Measurements from ENCODE around the gene HJURP.

HJURP gene

GRCh38 chr2:233858331-233858730 is 4.0 kb upstream of the HJURP start:
- H3K36me3 ChIP-seq (ENCODE audit: control insufficient read depth in 4 of 4, insufficient read depth in 4 of 4, low read length in 3 of 4): no peaks in the 10 kb centered on the region
- peaks cover 0 to 3% (median 0%) of the 10 kb centered on the region in 5 experiments for H3K27me3 ChIP-seq (replicated peaks in 2 of 5; ENCODE audit: control insufficient read depth in 4 of 5, insufficient read depth in 5 of 5, low read length in 4 of 5)
- no peak overlapping the region for H3K4me3 ChIP-seq (ENCODE audit: control insufficient read depth in 1 of 7, extremely low read depth in 1 of 7, insufficient read depth in 4 of 7, low read depth in 2 of 7, low read length in 6 of 7)
- H3K27ac ChIP-seq (ENCODE audit: insufficient read depth in 1 of 2, low read depth in 1 of 2, low read length in 2 of 2, poor library complexity in 1 of 2, severe bottlenecking in 2 of 2): no peak overlapping the region
- DNase-seq: no peak
- H3K4me1 ChIP-seq (ENCODE audit: control extremely low read depth in 1 of 4, control insufficient read depth in 4 of 4, insufficient read depth in 4 of 4, low read length in 3 of 4): peaks cover 6 to 23% (median 13%) of the 10 kb centered on the region in 4 experiments
- no peaks in the 10 kb centered on the region for H3K9me3 ChIP-seq (ENCODE audit: control extremely low read depth in 1 of 5, control insufficient read depth in 4 of 5, insufficient read depth in 2 of 5, low read depth in 1 of 5, low read length in 4 of 5)
- WGBS (ENCODE audit: insufficient coverage): 90% methylated on average over 2 of the region's 4 CpGs
- ChIA-PET POLR2A (no interaction called here), CTCF (interaction anchor here (0.8 to 4.5 kb wide), 14 partner anchors 8 to 1259 kb away, joined by 3 to 25 read pairs (median 4); partner anchors contain the start of gene ARL4C)

- Histone ChIP-seq H3K36me3 (ENCODE audit: control insufficient read depth in 4 of 4, insufficient read depth in 4 of 4, low read length in 3 of 4) (peaks cover 0 to 4% (median 0%) of the 10 kb centered on the region in 4 experiments), H3K4me1 (ENCODE audit: control extremely low read depth in 1 of 4, control insufficient read depth in 4 of 4, insufficient read depth in 4 of 4, low read length in 3 of 4) (peaks cover 13 to 30% (median 20%) of the 10 kb centered on the region in 4 experiments), H3K4me3 (ENCODE audit: control insufficient read depth in 1 of 7, extremely low read depth in 1 of 7, insufficient read depth in 4 of 7, low read depth in 2 of 7, low read length in 6 of 7) (peak overlapping the region in 1 of 7 experiments; percentile 17), H3K27me3 (replicated peaks in 2 of 5; ENCODE audit: control insufficient read depth in 4 of 5, insufficient read depth in 5 of 5, low read length in 4 of 5) (peaks cover 0 to 3% (median 0%) of the 10 kb centered on the region in 5 experiments), H3K9me3 (ENCODE audit: control extremely low read depth in 1 of 5, control insufficient read depth in 4 of 5, insufficient read depth in 2 of 5, low read depth in 1 of 5, low read length in 4 of 5) (no peaks in the 10 kb centered on the region), H3K27ac (ENCODE audit: insufficient read depth in 1 of 2, low read depth in 1 of 2, low read length in 2 of 2, poor library complexity in 1 of 2, severe bottlenecking in 2 of 2) (peak overlapping the region in 1 of 2 experiments; percentile 49)
- DNase-seq: peak; percentile 76 to 94 (median 92)
- POLR2A ChIA-PET: no interaction called here
- WGBS (ENCODE audit: insufficient coverage): 3% methylated on average over 6 of the region's 9 CpGs
- CTCF ChIA-PET: interaction anchor here (0.8 to 4.5 kb wide), 16 partner anchors 9 to 1259 kb away, joined by 3 to 25 read pairs (median 4); partner anchors contain the start of gene ARL4C
Measured at GRCh38 chr2:233857511-233858141, 3.3 kb upstream of the HJURP start.

- Histone ChIP-seq H3K36me3 (ENCODE audit: control insufficient read depth in 4 of 4, insufficient read depth in 4 of 4, low read length in 3 of 4) (peaks cover 0 to 15% (median 0%) of the 10 kb centered on the region in 4 experiments), H3K4me1 (ENCODE audit: control extremely low read depth in 1 of 4, control insufficient read depth in 4 of 4, insufficient read depth in 4 of 4, low read length in 3 of 4) (peaks cover 16 to 39% (median 29%) of the 10 kb centered on the region in 4 experiments), H3K4me3 (ENCODE audit: control insufficient read depth in 1 of 7, extremely low read depth in 1 of 7, insufficient read depth in 4 of 7, low read depth in 2 of 7, low read length in 6 of 7) (no peak overlapping the region), H3K9me3 (ENCODE audit: control extremely low read depth in 1 of 5, control insufficient read depth in 4 of 5, insufficient read depth in 2 of 5, low read depth in 1 of 5, low read length in 4 of 5) (no peaks in the 10 kb centered on the region), H3K27ac (ENCODE audit: insufficient read depth in 1 of 2, low read depth in 1 of 2, low read length in 2 of 2, poor library complexity in 1 of 2, severe bottlenecking in 2 of 2) (no peak overlapping the region), H3K27me3 (replicated peaks in 2 of 5; ENCODE audit: control insufficient read depth in 4 of 5, insufficient read depth in 5 of 5, low read length in 4 of 5) (peaks cover 0 to 3% (median 0%) of the 10 kb centered on the region in 5 experiments)
- peak in 1 of 3 donors; percentile 26 for DNase-seq
- WGBS (ENCODE audit: insufficient coverage): 95% methylated on average over 5 of the region's 5 CpGs
- POLR2A ChIA-PET: no interaction called here
- CTCF ChIA-PET: interaction anchor here (0.9 to 4.5 kb wide), 7 partner anchors 9 to 59 kb away, joined by 3 to 25 read pairs (median 7); no protein-coding TSS in a partner anchor
Measured at GRCh38 chr2:233856184-233856583, 1.8 kb upstream of the HJURP start.

GRCh38 chr2:233855345-233855744 is 1.0 kb upstream of the HJURP start:
- peaks cover 16 to 39% (median 29%) of the 10 kb centered on the region in 4 experiments for H3K4me1 ChIP-seq (ENCODE audit: control extremely low read depth in 1 of 4, control insufficient read depth in 4 of 4, insufficient read depth in 4 of 4, low read length in 3 of 4)
- H3K9me3 ChIP-seq (ENCODE audit: control extremely low read depth in 1 of 5, control insufficient read depth in 4 of 5, insufficient read depth in 2 of 5, low read depth in 1 of 5, low read length in 4 of 5): no peaks in the 10 kb centered on the region
- H3K27ac ChIP-seq (ENCODE audit: insufficient read depth in 1 of 2, low read depth in 1 of 2, low read length in 2 of 2, poor library complexity in 1 of 2, severe bottlenecking in 2 of 2): peak overlapping the region in 1 of 2 experiments; percentile 80
- ChIA-PET CTCF (interaction anchor here (0.7 to 0.9 kb wide), 2 partner anchors 10 to 172 kb away, joined by 3 read pairs; no protein-coding TSS in a partner anchor), POLR2A (no interaction called here)
- no peaks in the 10 kb centered on the region for H3K27me3 ChIP-seq (replicated peaks in 2 of 5; ENCODE audit: control insufficient read depth in 4 of 5, insufficient read depth in 5 of 5, low read length in 4 of 5)
- no peak overlapping the region for H3K4me3 ChIP-seq (ENCODE audit: control insufficient read depth in 1 of 7, extremely low read depth in 1 of 7, insufficient read depth in 4 of 7, low read depth in 2 of 7, low read length in 6 of 7)
- WGBS (ENCODE audit: insufficient coverage): 94% methylated on average over 5 of the region's 5 CpGs
- H3K36me3 ChIP-seq (ENCODE audit: control insufficient read depth in 4 of 4, insufficient read depth in 4 of 4, low read length in 3 of 4): peaks cover 0 to 20% (median 2%) of the 10 kb centered on the region in 4 experiments
- DNase-seq: no peak

- ChIA-PET CTCF (no interaction called here), POLR2A (no interaction called here)
- under 1% methylated on average over 23 of the region's 25 CpGs for WGBS (ENCODE audit: insufficient coverage)
- H3K4me1 ChIP-seq (ENCODE audit: control extremely low read depth in 1 of 4, control insufficient read depth in 4 of 4, insufficient read depth in 4 of 4, low read length in 3 of 4): peaks cover 16 to 39% (median 29%) of the 10 kb centered on the region in 4 experiments
- H3K36me3 ChIP-seq (ENCODE audit: control insufficient read depth in 4 of 4, insufficient read depth in 4 of 4, low read length in 3 of 4): peaks cover 1 to 35% (median 11%) of the 10 kb centered on the region in 4 experiments
- DNase-seq: no peak
- H3K4me3 ChIP-seq (ENCODE audit: control insufficient read depth in 1 of 7, extremely low read depth in 1 of 7, insufficient read depth in 4 of 7, low read depth in 2 of 7, low read length in 6 of 7): peak overlapping the region; percentile 82 to 98 (median 88)
- no peaks in the 10 kb centered on the region for H3K27me3 ChIP-seq (replicated peaks in 2 of 5; ENCODE audit: control insufficient read depth in 4 of 5, insufficient read depth in 5 of 5, low read length in 4 of 5)
- peak overlapping the region; percentile 30 to 52 for H3K27ac ChIP-seq (ENCODE audit: insufficient read depth in 1 of 2, low read depth in 1 of 2, low read length in 2 of 2, poor library complexity in 1 of 2, severe bottlenecking in 2 of 2)
- H3K9me3 ChIP-seq (ENCODE audit: control extremely low read depth in 1 of 5, control insufficient read depth in 4 of 5, insufficient read depth in 2 of 5, low read depth in 1 of 5, low read length in 4 of 5): no peaks in the 10 kb centered on the region
Measured at GRCh38 chr2:233853883-233854240, 473 bp downstream of the HJURP start.

GRCh38 chr2:233853353-233853752 is 982 bp downstream of the HJURP start:
- H3K4me3 ChIP-seq (ENCODE audit: control insufficient read depth in 1 of 7, extremely low read depth in 1 of 7, insufficient read depth in 4 of 7, low read depth in 2 of 7, low read length in 6 of 7): peak overlapping the region in 6 of 7 experiments; percentile 82 to 98 (median 89)
- H3K27ac ChIP-seq (ENCODE audit: insufficient read depth in 1 of 2, low read depth in 1 of 2, low read length in 2 of 2, poor library complexity in 1 of 2, severe bottlenecking in 2 of 2): peak overlapping the region; percentile 30 to 52
- H3K27me3 ChIP-seq (replicated peaks in 2 of 5; ENCODE audit: control insufficient read depth in 4 of 5, insufficient read depth in 5 of 5, low read length in 4 of 5): no peaks in the 10 kb centered on the region
- 100% methylated on average over 2 of the region's 8 CpGs for WGBS (ENCODE audit: insufficient coverage)
- H3K4me1 ChIP-seq (ENCODE audit: control extremely low read depth in 1 of 4, control insufficient read depth in 4 of 4, insufficient read depth in 4 of 4, low read length in 3 of 4): peaks cover 16 to 39% (median 29%) of the 10 kb centered on the region in 4 experiments
- DNase-seq: no peak
- POLR2A ChIA-PET: no interaction called here
- peaks cover 3 to 40% (median 14%) of the 10 kb centered on the region in 4 experiments for H3K36me3 ChIP-seq (ENCODE audit: control insufficient read depth in 4 of 4, insufficient read depth in 4 of 4, low read length in 3 of 4)
- CTCF ChIA-PET: no interaction called here
- no peaks in the 10 kb centered on the region for H3K9me3 ChIP-seq (ENCODE audit: control extremely low read depth in 1 of 5, control insufficient read depth in 4 of 5, insufficient read depth in 2 of 5, low read depth in 1 of 5, low read length in 4 of 5)

GRCh38 chr2:233852056-233852455 is 2.3 kb downstream of the HJURP start:
- 66% methylated on average over 2 of the region's 3 CpGs for WGBS (ENCODE audit: insufficient coverage)
- Histone ChIP-seq H3K27ac (ENCODE audit: insufficient read depth in 1 of 2, low read depth in 1 of 2, low read length in 2 of 2, poor library complexity in 1 of 2, severe bottlenecking in 2 of 2) (peak overlapping the region in 1 of 2 experiments; percentile 40), H3K4me3 (ENCODE audit: control insufficient read depth in 1 of 7, extremely low read depth in 1 of 7, insufficient read depth in 4 of 7, low read depth in 2 of 7, low read length in 6 of 7) (peak overlapping the region in 3 of 7 experiments; percentile 33 to 98 (median 90)), H3K27me3 (replicated peaks in 2 of 5; ENCODE audit: control insufficient read depth in 4 of 5, insufficient read depth in 5 of 5, low read length in 4 of 5) (no peaks in the 10 kb centered on the region), H3K4me1 (ENCODE audit: control extremely low read depth in 1 of 4, control insufficient read depth in 4 of 4, insufficient read depth in 4 of 4, low read length in 3 of 4) (peaks cover 16 to 32% (median 26%) of the 10 kb centered on the region in 4 experiments), H3K36me3 (ENCODE audit: control insufficient read depth in 4 of 4, insufficient read depth in 4 of 4, low read length in 3 of 4) (peaks cover 3 to 52% (median 22%) of the 10 kb centered on the region in 4 experiments), H3K9me3 (ENCODE audit: control extremely low read depth in 1 of 5, control insufficient read depth in 4 of 5, insufficient read depth in 2 of 5, low read depth in 1 of 5, low read length in 4 of 5) (no peaks in the 10 kb centered on the region)
- ChIA-PET CTCF (no interaction called here), POLR2A (no interaction called here)
- peak in 2 of 3 donors; percentile 65 to 71 for DNase-seq
